ENCODE results near the gene EDC3. TPM values are rescaled to one million over a fixed set of nuclear protein-coding genes. Genes with fewer than 3 reads are reported as not detected.

Gene EDC3
- total RNA-seq, 1 experiment from 2014 or later, result 62.6 TPM

GRCh38 chr15:74585191-74585590 lies 110.6 kb downstream of the EDC3 start:
- POLR2A ChIA-PET (ENCODE audit: low non-redundant PET), result no interaction called here
- no peaks in the 10 kb centered on the region for H3K36me3 ChIP-seq (ENCODE audit: insufficient read depth, low read length, poor library complexity, severe bottlenecking)
- peaks cover 10% of the 10 kb centered on the region for H3K4me1 ChIP-seq (ENCODE audit: insufficient read depth, low read length, poor library complexity, severe bottlenecking)
- no peaks in the 10 kb centered on the region for H3K9me3 ChIP-seq (ENCODE audit: low read depth, low read length, poor library complexity, severe bottlenecking)
- CTCF ChIA-PET, result no interaction called here
- no peak for DNase-seq (ENCODE audit: low spot score)
- H3K4me3 ChIP-seq (ENCODE audit: low read depth, low read length, poor library complexity, severe bottlenecking), result no peak overlapping the region
- H3K27ac ChIP-seq (ENCODE audit: low read depth, low read length, poor library complexity, severe bottlenecking), result no peak overlapping the region
- intact Hi-C loops (cut with micrococcal nuclease; ENCODE audit: unreplicated experiment), result no loop called here
- BruUV-seq (replicated peaks), result no TSS peak
- TF ChIP-seq EZH2 (IDR thresholded peaks at IDR 0.05; ENCODE audit: borderline replicate concordance, low read depth, low read length, poor library complexity, severe bottlenecking), result no peak
- no peak for TF ChIP-seq CTCF (conservative IDR thresholded peaks at IDR 0.05; ENCODE audit: low read depth, low read length)
- no peaks in the 10 kb centered on the region for H3K27me3 ChIP-seq (replicated peaks; ENCODE audit: insufficient read depth, low read depth, low read length, poor library complexity)

- no TSS peak for BruUV-seq (replicated peaks)
- ChIA-PET CTCF (no interaction called here), POLR2A (ENCODE audit: low non-redundant PET) (no interaction called here)
- intact Hi-C loops (cut with micrococcal nuclease; ENCODE audit: unreplicated experiment), result no loop called here
- Histone ChIP-seq H3K4me3 (ENCODE audit: low read depth, low read length, poor library complexity, severe bottlenecking) (no peak overlapping the region), H3K36me3 (ENCODE audit: insufficient read depth, low read length, poor library complexity, severe bottlenecking) (no peaks in the 10 kb centered on the region), H3K27me3 (replicated peaks; ENCODE audit: insufficient read depth, low read depth, low read length, poor library complexity) (no peaks in the 10 kb centered on the region), H3K27ac (ENCODE audit: low read depth, low read length, poor library complexity, severe bottlenecking) (no peak overlapping the region), H3K9me3 (ENCODE audit: low read depth, low read length, poor library complexity, severe bottlenecking) (no peaks in the 10 kb centered on the region), H3K4me1 (ENCODE audit: insufficient read depth, low read length, poor library complexity, severe bottlenecking) (peaks cover 10% of the 10 kb centered on the region)
- TF ChIP-seq CTCF (conservative IDR thresholded peaks at IDR 0.05; ENCODE audit: low read depth, low read length) (no peak), EZH2 (IDR thresholded peaks at IDR 0.05; ENCODE audit: borderline replicate concordance, low read depth, low read length, poor library complexity, severe bottlenecking) (no peak)
- DNase-seq (ENCODE audit: low spot score), result no peak
These were observed 111.0 kb downstream of the EDC3 start for GRCh38 chr15:74584779-74585178.

GRCh38 chr15:74584204-74584603 lies 111.6 kb downstream of the EDC3 start:
- intact Hi-C loops (cut with micrococcal nuclease; ENCODE audit: unreplicated experiment), result no loop called here
- CTCF ChIA-PET, result no interaction called here
- Histone ChIP-seq H3K4me3 (ENCODE audit: low read depth, low read length, poor library complexity, severe bottlenecking) (no peak overlapping the region), H3K4me1 (ENCODE audit: insufficient read depth, low read length, poor library complexity, severe bottlenecking) (peaks cover 10% of the 10 kb centered on the region), H3K9me3 (ENCODE audit: low read depth, low read length, poor library complexity, severe bottlenecking) (no peaks in the 10 kb centered on the region), H3K36me3 (ENCODE audit: insufficient read depth, low read length, poor library complexity, severe bottlenecking) (no peaks in the 10 kb centered on the region), H3K27ac (ENCODE audit: low read depth, low read length, poor library complexity, severe bottlenecking) (no peak overlapping the region), H3K27me3 (replicated peaks; ENCODE audit: insufficient read depth, low read depth, low read length, poor library complexity) (no peaks in the 10 kb centered on the region)
- no peak for DNase-seq (ENCODE audit: low spot score)
- POLR2A ChIA-PET (ENCODE audit: low non-redundant PET), result no interaction called here
- TF ChIP-seq CTCF (conservative IDR thresholded peaks at IDR 0.05; ENCODE audit: low read depth, low read length), result no peak
- TF ChIP-seq EZH2 (IDR thresholded peaks at IDR 0.05; ENCODE audit: borderline replicate concordance, low read depth, low read length, poor library complexity, severe bottlenecking), result no peak
- no TSS peak for BruUV-seq (replicated peaks)

Other genes with a start within 250 kb of the EDC3 start
- 72.5 and 74.7 TPM in 2 replicates for gene UBL7, start 234.9 kb downstream of the EDC3 start, total RNA-seq (2021)
- gene ARID3B, start 154.8 kb downstream of the EDC3 start, total RNA-seq (2021), result 17.3 and 18.3 TPM in 2 replicates
- 66.8 and 75.5 TPM in 2 replicates for gene CLK3, start 80.2 kb downstream of the EDC3 start, total RNA-seq (2021)
- gene CYP1A1, start 29.5 kb upstream of the EDC3 start, total RNA-seq (2021), result 0.33 and 0.62 TPM in 2 replicates
- gene CYP1A2, start 52.8 kb upstream of the EDC3 start, total RNA-seq (2021), result not detected in 2 replicates
- 90.8 and 103 TPM in 2 replicates for gene CSK, start 86.1 kb upstream of the EDC3 start, total RNA-seq (2021)
- gene LMAN1L, start 116.8 kb upstream of the EDC3 start, total RNA-seq (2021), result 0.80 TPM in 1 of 2 replicates, not detected in the other
- gene CPLX3, start 130.6 kb upstream of the EDC3 start, total RNA-seq (2021), result 0.17 and 0.28 TPM in 2 replicates
- 53.3 and 58.3 TPM in 2 replicates for gene ULK3, start 147.1 kb upstream of the EDC3 start, total RNA-seq (2021)
- 77.9 and 94.4 TPM in 2 replicates for gene SCAMP2, start 177.3 kb upstream of the EDC3 start, total RNA-seq (2021)
- gene MPI, start 194.0 kb upstream of the EDC3 start, total RNA-seq (2021), result 48.2 and 62.8 TPM in 2 replicates
- 86.6 and 93.2 TPM in 2 replicates for gene FAM219B, start 210.8 kb upstream of the EDC3 start, total RNA-seq (2021)
- 354 and 357 TPM in 2 replicates for gene COX5A, start 242.0 kb upstream of the EDC3 start, total RNA-seq (2021)

Measured in A673 (cell line).